MM.1S (cell line): Measurements from ENCODE around the gene RPL7A.

Source experiments
- DNase-seq: peaks from one replicate; pipeline ENCODE4 v3.0.0-alpha.2; 2015
- H2AFZ ChIP-seq: fragments of 300-600 bp; sonication (generic); 2 replicates; pipeline ENCODE4 v1.6.0; 2016; ENCODE audit warnings: antibody characterized with exemption, low read length
- H3F3A ChIP-seq: fragments of 300-600 bp; sonication (generic); 2 replicates; pipeline ENCODE4 v1.6.1; 2016; ENCODE audit warnings: mild to moderate bottlenecking, antibody characterized with exemption, low read length, moderate library complexity, mixed read lengths; ENCODE audit not compliant: insufficient read depth
- H3K27ac ChIP-seq: fragments of 300-600 bp; sonication (generic); 2 replicates; pipeline ENCODE4 v1.5.1; 2016; ENCODE audit warnings: mild to moderate bottlenecking, low read length
- H3K27me3 ChIP-seq: fragments of 300-600 bp; sonication (generic); replicated peaks from 2 replicates; pipeline ENCODE4 v1.6.0; 2016; ENCODE audit warnings: low read length; ENCODE audit not compliant: insufficient read depth
- H3K36me3 ChIP-seq: fragments of 300-600 bp; sonication (generic); replicated peaks from 2 replicates; pipeline ENCODE4 v1.6.1; 2016; ENCODE audit warnings: mild to moderate bottlenecking, low read length, mixed read lengths; ENCODE audit not compliant: insufficient read depth
- H3K4me1 ChIP-seq: fragments of 300-600 bp; sonication (generic); 2 replicates; pipeline ENCODE4 v1.6.1; 2016; ENCODE audit warnings: low read length, mixed read lengths
- H3K4me2 ChIP-seq: fragments of 300-600 bp; sonication (generic); 2 replicates; pipeline ENCODE4 v1.6.0; 2016; ENCODE audit warnings: low read depth, low read length
- H3K4me3 ChIP-seq: fragments of 300-600 bp; sonication (generic); 2 replicates; pipeline ENCODE4 v1.5.1; 2016; ENCODE audit warnings: low read length, mixed read lengths
- H3K79me2 ChIP-seq: fragments of 300-600 bp; sonication (generic); 2 replicates; pipeline ENCODE4 v1.6.1; 2016; ENCODE audit warnings: mixed run types, low read length, mixed read lengths
- H3K9ac ChIP-seq: fragments of 300-600 bp; sonication (generic); 2 replicates; pipeline ENCODE4 v1.6.1; 2016; ENCODE audit warnings: low read length, mixed read lengths
- H3K9me2 ChIP-seq: fragments of 300-600 bp; sonication (generic); replicated peaks from 2 replicates; pipeline ENCODE4 v1.6.1; 2016; ENCODE audit warnings: mild to moderate bottlenecking, low read length, mixed read lengths; ENCODE audit not compliant: insufficient read depth
- H3K9me3 ChIP-seq: fragments of 300-600 bp; sonication (generic); replicated peaks from 2 replicates; pipeline ENCODE4 v1.6.1; 2016; ENCODE audit warnings: mild to moderate bottlenecking, low read length, mixed read lengths; ENCODE audit not compliant: insufficient read depth
- H4K20me1 ChIP-seq: fragments of 300-600 bp; sonication (generic); 2 replicates; pipeline ENCODE4 v1.6.1; 2016; ENCODE audit warnings: mild to moderate bottlenecking, low read length, moderate library complexity, mixed read lengths; ENCODE audit not compliant: insufficient read depth
- EZH2 ChIP-seq: fragments of 300-600 bp; sonication (generic); optimal IDR thresholded peaks from 2 replicates; pipeline ENCODE3; 2017; ENCODE audit warnings: low read depth, mild to moderate bottlenecking, antibody characterized with exemption, low read length, mixed read lengths
- EZH2phosphoT487 ChIP-seq: fragments of 300-600 bp; sonication (generic); IDR thresholded peaks from 2 replicates; pipeline ENCODE4 v1.6.1; 2018; ENCODE audit warnings: antibody characterized with exemption, low read length
- TF ChIP-seq, protein P1 (sequence below): fragments of 300-600 bp; sonication (generic); IDR thresholded peaks from 2 replicates; pipeline ENCODE4 v1.5.1; 2016; ENCODE audit warnings: antibody characterized with exemption, low read length, mixed read lengths

Gene RPL7A

DNA sequence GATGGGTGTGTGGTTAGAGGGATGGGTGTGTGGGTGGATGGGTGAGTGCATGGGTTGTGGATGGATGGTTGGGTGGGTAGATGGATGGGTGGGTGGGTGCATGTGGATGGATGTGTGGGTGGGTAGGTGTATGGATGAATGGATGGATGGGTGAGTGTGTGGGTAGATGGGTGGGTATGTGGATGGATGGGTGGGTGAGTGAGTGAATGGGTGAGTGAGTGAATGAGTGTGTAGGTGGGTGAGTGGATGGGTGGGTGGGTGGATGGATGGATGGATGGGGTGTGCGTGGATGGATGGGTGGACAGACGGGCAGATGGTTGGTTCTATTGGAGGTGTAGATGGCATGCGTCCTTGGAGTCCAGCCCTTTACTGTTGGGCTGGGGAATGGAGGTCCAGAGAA is 45.4 kb downstream of the RPL7A start:
- H3K27me3 ChIP-seq, result peaks cover 67% of the 10 kb centered on the region
- no peak overlapping the region for H3K9ac ChIP-seq
- H3K79me2 ChIP-seq, result no peaks in the 10 kb centered on the region
- TF ChIP-seq EZH2, result no peak
- TF ChIP-seq EZH2phosphoT487, result no peak
- TF ChIP-seq, protein P1, sequence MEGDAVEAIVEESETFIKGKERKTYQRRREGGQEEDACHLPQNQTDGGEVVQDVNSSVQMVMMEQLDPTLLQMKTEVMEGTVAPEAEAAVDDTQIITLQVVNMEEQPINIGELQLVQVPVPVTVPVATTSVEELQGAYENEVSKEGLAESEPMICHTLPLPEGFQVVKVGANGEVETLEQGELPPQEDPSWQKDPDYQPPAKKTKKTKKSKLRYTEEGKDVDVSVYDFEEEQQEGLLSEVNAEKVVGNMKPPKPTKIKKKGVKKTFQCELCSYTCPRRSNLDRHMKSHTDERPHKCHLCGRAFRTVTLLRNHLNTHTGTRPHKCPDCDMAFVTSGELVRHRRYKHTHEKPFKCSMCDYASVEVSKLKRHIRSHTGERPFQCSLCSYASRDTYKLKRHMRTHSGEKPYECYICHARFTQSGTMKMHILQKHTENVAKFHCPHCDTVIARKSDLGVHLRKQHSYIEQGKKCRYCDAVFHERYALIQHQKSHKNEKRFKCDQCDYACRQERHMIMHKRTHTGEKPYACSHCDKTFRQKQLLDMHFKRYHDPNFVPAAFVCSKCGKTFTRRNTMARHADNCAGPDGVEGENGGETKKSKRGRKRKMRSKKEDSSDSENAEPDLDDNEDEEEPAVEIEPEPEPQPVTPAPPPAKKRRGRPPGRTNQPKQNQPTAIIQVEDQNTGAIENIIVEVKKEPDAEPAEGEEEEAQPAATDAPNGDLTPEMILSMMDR, result no peak
- H4K20me1 ChIP-seq, result no peaks in the 10 kb centered on the region
- H2AFZ ChIP-seq, result no peak overlapping the region
- H3K36me3 ChIP-seq, result no peaks in the 10 kb centered on the region
- H3K27ac ChIP-seq, result no peak overlapping the region
- H3K9me2 ChIP-seq, result no peaks in the 10 kb centered on the region
- DNase-seq, result no peak
- H3K4me3 ChIP-seq, result no peak overlapping the region
- H3K4me2 ChIP-seq, result no peak overlapping the region
- no peaks in the 10 kb centered on the region for H3F3A ChIP-seq
- no peaks in the 10 kb centered on the region for H3K9me3 ChIP-seq
- no peaks in the 10 kb centered on the region for H3K4me1 ChIP-seq

DNA sequence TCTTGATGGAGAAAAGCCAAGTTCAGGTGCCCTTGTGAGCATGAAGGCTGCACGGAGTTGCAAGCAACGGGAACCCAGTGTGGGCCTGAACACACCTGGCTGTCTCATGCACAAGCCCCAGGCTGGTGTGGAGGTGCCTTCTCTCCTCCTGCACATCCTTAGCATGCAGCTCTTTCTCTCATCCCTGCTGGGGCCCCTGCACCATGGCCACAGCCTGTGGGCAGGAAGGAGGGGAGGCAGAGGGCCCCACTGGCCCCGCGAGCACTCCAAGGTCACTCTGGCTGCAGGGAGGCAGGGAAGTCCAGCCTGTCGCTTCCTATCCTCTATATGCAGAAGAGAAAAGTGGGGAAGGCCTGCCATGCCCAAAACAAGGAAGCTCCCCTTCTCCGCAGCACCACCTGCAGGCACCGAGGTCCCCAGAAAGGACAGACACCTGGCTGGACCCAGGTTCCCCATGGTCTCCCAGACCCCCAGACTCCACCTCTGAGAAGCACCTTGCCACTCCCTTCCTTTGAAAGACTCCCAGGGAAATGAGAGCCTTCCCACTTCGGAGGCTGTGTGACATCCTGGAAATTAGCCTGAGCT is 46.8 kb downstream of the RPL7A start:
- Histone ChIP-seq H3F3A (no peaks in the 10 kb centered on the region), H3K79me2 (no peaks in the 10 kb centered on the region), H2AFZ (no peak overlapping the region), H3K4me2 (no peak overlapping the region), H3K9ac (no peak overlapping the region), H3K36me3 (no peaks in the 10 kb centered on the region), H3K9me3 (no peaks in the 10 kb centered on the region), H3K27me3 (peaks cover 58% of the 10 kb centered on the region), H3K9me2 (no peaks in the 10 kb centered on the region), H4K20me1 (no peaks in the 10 kb centered on the region), H3K27ac (no peak overlapping the region), H3K4me3 (no peak overlapping the region), H3K4me1 (no peaks in the 10 kb centered on the region)
- TF ChIP-seq EZH2phosphoT487 (no peak), EZH2 (no peak)
- TF ChIP-seq, protein P1, result no peak
- DNase-seq, result no peak

DNA sequence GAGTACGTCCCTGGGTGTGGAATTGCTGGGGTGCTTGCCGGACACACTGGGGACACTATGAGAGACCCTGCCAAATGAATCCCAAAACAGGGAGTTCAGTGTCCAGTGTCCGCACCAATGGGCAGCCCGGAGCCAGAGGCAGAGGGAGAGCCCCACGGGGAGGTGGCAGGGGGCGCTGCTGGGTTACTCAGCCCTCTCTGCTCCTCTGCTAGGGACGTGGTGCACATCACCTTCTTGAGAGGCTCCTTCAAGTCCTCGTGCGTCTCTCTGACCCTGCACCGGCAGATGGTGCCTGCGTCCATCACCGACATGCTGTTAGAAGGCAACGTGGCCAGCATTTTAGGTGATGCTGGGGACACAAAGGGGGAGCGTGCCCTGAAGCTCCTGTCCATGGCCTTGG is 48.9 kb downstream of the RPL7A start:
- Histone ChIP-seq H3K36me3 (no peaks in the 10 kb centered on the region), H3K27ac (no peak overlapping the region), H3K4me3 (no peak overlapping the region), H3K79me2 (no peaks in the 10 kb centered on the region), H3K4me1 (no peaks in the 10 kb centered on the region), H3K9me2 (no peaks in the 10 kb centered on the region), H3K4me2 (no peak overlapping the region), H3K9me3 (no peaks in the 10 kb centered on the region), H3F3A (no peaks in the 10 kb centered on the region), H4K20me1 (no peaks in the 10 kb centered on the region), H3K27me3 (peaks cover 45% of the 10 kb centered on the region), H3K9ac (no peak overlapping the region), H2AFZ (no peak overlapping the region)
- TF ChIP-seq EZH2, result no peak
- TF ChIP-seq, protein P1, result peak; percentile 23; the same call in 1 of the 2 replicates
- TF ChIP-seq EZH2phosphoT487, result no peak
- DNase-seq, result no peak
